ENCODE measurements around the gene TNRC6A. TPM values are rescaled to one million over a fixed set of nuclear protein-coding genes. Genes with fewer than 3 reads are reported as not detected.
A peak's percentile ranks its signal among the peaks of the same experiment; 100 is the strongest.
"Not testable (repeated sequence)": the region's sequence is repeated elsewhere in the genome, so short reads cannot be mapped to it uniquely, and the experiment has no call there.

The TNRC6A gene
- polyA plus RNA-seq (ENCODE audit: insufficient read length in 3 of 3): 10 to 100 TPM; 49.0 to 87.3 (median 82.9) TPM
- long read RNA-seq, donor 1, partial matches to known transcripts: 39 of 39 reads
- long read RNA-seq, donor 1, other reads (novel, unspliced or antisense): 0 of 39 reads
- long read RNA-seq, donor 2, partial matches to known transcripts: 14 of 16 reads
- long read RNA-seq, donor 2, other reads (novel, unspliced or antisense): 0 of 16 reads
- long read RNA-seq, donor 3, partial matches to known transcripts: 32 of 32 reads
- long read RNA-seq, donor 3, other reads (novel, unspliced or antisense): 0 of 32 reads
- long read RNA-seq, donor 4, partial matches to known transcripts: 41 of 43 reads
- long read RNA-seq, donor 4, other reads (novel, unspliced or antisense): 0 of 43 reads
- long read RNA-seq, donor 5: 0 reads
- long read RNA-seq, donor 6, partial matches to known transcripts: 14 of 16 reads
- long read RNA-seq, donor 6, other reads (novel, unspliced or antisense): 0 of 16 reads
- long read RNA-seq, donor 7, partial matches to known transcripts: 60 of 63 reads
- long read RNA-seq, donor 7, other reads (novel, unspliced or antisense): 0 of 63 reads
- long read RNA-seq, donor 8, partial matches to known transcripts: 22 of 24 reads
- long read RNA-seq, donor 8, other reads (novel, unspliced or antisense): 0 of 24 reads
- long read RNA-seq, donor 9, partial matches to known transcripts: 7 of 9 reads
- long read RNA-seq, donor 9, other reads (novel, unspliced or antisense): 0 of 9 reads
- long read RNA-seq, donor 10, partial matches to known transcripts: 63 of 66 reads
- long read RNA-seq, donor 10, other reads (novel, unspliced or antisense): 0 of 66 reads
- long read RNA-seq, donor 11: 0 reads
- long read RNA-seq, donor 12, partial matches to known transcripts: 16 of 20 reads
- long read RNA-seq, donor 12, other reads (novel, unspliced or antisense): 0 of 20 reads
- long read RNA-seq, donor 13, partial matches to known transcripts: 75 of 78 reads
- long read RNA-seq, donor 13, other reads (novel, unspliced or antisense): 0 of 78 reads
- long read RNA-seq, donor 14: 0 reads
- long read RNA-seq, donor 15: 0 reads
- long read RNA-seq, donor 16, partial matches to known transcripts: 11 of 11 reads
- long read RNA-seq, donor 16, other reads (novel, unspliced or antisense): 0 of 11 reads

DNA sequence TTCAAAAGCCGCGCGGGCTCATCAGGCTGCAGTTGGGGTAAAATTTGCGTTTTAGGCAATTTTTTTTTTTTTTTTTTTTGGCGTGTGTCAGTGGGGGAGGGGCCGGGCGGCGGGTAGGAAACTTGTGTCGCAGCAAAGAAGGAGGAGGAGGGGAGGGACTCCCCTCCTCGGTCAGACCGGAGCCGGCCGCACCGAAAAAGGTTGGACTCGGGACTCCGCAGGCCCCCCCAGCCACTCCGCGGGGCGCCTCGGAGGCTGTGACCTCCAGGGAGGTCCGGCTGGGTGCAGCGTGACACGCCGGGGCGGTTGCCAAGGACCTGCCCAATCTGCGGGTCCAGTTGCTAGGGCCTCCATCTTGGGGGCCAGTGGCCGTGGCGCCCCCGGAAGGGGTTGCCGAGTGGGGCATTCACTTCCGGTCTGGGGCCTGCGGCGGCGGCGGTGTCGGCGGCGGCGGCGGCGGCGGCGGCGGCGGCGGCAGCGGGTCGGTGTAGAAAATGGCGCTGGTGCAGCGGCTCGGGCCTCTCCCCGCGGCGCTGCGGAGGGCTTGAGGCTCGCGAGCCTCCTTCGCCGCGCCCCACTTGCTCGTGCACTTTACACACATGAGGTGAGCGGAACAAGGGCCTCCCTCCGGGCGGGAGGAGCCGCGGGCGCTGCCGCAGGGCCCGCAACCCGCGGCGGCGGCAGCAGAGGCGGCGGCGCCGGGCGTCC is at the start of gene TNRC6A:
Gene TNRC6A, plus strand, starts transcription at position 409 of the 708 bp plus-strand sequence. Its CDS starts 191 bp downstream, at position 600.
- DNase-seq: peak; percentile 87

DNA sequence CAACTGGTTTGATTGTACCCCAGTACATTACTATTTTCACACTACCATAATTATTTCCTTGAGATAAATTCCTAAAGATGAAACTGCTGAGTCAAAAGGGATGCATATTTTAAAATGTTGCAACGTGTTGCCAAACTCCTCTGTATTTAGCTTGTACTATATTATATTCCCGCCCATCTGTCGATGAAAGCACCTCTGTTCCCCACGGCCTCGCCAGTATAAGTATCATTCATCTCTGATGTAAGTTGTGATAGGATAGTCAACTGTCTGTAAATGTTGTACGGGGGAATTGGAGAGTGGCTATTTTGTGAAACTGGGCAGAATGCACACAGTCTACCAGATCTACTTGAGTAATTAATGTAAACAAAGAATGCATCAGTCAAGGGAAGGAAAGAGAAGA is 47.7 kb upstream of the TNRC6A start:
- no peak for DNase-seq

DNA sequence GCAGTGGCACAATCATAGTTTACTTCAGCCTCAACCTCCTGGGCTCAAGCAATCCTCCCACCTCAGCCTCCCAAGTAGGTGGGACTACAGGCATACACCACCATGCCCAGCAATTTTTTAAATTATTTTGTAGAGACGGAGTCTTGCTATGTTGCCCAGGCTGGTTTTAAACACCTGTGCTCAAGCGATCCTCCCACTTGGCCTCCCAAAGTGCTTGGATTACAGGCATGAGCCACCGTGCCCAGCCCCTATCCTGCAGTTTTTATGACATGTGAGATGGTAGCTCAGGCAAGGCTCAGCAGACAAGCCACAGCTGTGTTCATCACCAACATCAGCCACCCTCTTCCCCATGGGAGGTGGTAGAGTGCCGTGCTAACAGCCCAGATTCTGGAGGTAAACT is 46.2 kb upstream of the TNRC6A start:
- no peak for DNase-seq

DNA sequence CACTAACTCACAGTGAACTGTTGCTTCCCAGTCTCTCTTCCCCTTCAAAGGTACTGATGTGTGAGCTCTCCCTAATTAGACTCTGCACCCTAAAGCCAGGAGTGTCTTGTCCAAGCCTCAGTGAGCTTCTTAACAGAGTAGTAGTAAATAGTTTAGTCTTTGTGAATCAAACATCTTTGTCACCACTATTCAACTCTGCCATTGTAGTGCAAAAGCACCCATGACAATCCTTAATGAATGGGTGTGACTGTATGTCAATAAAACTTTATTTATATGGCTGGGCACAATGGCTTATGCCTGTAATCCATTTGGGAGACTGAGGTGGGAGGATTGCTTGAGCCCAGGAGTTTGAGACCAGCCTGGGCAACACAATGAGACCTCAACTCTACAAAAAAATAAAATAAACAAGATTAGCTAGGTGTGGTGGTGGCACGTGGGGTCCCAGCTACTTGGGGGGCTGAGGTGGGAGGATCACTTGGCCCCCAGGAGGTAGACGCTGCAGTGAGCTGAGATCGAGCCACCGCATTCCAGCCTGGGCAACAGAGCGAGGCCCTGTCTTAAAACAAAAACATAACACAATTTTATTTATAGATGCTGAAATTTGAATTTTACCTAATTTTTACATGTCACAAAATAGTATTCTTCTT is 45.5 kb upstream of the TNRC6A start:
- no peak for DNase-seq

DNA sequence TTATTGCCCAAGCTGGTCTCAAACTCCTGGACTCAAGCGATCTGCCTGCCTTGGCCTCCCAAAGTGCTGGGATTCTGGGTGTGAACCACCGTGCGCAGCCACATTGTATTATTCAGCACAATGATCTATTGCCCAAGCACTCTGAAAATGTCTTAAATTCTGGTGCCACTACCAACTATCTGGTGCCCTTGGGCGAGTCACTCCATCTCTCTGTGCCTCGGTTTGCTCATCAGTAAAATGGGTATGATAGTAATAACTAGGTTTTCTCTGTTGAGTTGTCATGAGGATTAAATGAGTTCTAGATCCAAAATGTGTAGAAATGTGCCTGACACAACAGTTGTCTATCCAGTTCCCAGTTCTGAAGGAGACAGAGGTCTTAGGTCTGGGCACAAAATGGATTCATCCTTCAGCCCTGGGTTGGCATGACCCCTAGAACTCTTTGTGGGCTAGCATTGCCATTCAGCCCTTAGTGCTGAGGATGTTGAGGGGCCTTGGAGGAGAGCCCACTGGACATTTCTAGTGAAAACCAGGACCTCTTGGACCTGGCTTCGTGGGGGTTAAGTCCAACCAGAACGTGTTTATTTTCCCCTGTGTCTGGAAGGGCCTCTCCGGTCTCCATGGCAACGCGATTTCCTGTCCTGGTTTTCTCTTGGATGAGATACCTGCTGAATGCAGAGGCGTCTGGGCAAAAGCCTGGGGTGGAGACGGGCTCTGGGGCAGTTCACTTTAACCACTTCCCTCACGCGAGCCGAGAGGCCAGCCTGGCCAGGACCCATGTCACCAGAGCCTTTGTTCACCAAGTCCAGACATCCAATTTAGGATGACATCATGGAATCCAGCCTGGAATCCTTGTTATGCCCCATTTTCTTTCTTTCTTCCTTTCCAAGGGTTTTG is 43.7 kb upstream of the TNRC6A start:
- DNase-seq: peak; percentile 68

DNA sequence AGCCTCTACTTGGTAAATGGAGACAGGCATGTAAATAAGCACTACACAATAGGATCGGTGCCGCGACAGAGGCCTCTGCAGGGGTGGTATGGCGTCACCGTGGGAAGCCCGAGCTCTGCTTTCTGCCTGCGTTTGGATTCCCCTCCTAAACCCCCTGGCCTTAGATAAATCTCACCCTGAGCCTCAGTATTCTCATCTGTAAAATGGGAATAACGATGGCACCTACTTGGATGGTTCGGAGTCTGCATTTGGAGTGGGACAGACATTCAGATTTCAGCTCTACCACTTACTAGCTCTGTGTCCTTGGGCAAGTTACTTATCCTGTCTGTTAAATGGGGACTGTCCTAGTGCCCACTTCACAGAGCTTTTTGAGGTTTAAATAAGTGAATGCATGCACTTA is 42.8 kb upstream of the TNRC6A start:
- no peak for DNase-seq

DNA sequence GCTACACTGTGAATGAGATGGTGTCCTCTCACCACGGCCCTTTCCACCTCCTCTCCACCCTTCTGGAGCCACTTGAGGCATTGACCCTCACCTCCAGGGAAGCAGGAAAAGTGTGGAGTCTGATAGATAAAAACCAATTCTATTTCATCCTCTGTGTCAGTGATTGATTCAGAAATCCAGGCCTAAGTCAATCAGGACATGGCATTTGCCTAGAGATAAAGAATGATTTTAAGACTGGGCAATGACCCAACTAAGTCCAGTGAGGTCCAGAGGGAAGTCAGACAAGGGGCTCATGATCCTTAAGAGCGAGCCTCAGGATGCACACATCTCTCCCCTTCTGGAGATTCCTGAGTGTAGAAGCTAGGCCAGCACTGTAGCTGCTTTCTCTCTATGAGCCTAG is 41.1 kb upstream of the TNRC6A start:
- no peak for DNase-seq

DNA sequence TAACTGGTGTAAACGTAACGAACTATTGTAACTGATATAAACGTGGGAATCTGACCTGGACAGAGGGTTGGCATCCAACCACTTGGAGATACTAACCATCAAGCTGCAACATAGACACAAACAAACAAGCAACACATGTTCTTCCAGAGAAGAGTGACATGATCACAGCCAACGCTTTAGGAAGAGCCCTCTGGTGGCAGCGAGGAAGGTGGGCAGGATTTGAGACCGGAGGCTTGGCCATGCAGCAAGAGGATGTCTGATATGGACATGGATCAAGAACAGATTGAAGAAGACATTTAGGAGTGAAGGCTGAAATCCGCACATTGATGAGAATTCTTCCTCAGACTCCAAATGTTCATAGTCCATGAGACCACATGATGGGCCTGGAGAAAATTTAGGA is 40.3 kb upstream of the TNRC6A start:
- DNase-seq: no peak

DNA sequence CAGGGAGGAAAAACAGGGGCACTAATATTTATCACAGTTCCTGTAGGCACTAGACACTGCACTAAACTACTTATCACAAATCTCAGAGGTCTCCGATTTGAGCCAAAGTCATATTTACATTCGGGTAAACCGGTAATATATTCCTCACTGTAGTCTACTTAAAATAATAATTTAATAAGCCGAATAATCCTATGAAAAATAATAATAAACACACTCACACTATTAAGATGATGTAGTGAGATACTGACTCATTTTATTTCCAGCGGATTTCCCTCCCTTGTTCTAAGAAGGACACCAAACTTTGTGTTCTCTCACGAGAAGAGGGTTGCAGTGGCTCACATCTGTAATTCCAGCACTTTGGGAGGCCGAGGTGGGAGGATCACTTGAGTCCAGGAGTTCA is 36.6 kb upstream of the TNRC6A start:
- no peak for DNase-seq

DNA sequence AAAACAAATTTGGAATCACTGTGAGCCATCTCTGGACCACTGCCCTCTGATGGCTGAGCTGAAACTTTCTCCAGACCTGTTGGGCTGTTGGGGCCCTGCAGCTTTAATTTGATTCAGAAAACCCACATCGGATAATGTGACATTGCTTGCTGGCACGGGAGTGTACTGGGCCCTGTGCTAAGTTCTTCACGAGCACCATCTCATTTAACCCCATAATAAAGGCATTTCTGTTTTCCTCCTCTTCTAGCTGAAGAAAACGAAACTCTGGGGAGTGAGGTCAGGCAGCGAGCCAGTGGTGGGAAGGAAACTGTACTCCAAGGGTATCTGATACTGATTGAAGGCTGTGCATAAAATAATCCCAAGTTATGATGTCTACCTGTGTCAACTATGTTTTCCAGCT is 34.5 kb upstream of the TNRC6A start:
- DNase-seq: no peak

DNA sequence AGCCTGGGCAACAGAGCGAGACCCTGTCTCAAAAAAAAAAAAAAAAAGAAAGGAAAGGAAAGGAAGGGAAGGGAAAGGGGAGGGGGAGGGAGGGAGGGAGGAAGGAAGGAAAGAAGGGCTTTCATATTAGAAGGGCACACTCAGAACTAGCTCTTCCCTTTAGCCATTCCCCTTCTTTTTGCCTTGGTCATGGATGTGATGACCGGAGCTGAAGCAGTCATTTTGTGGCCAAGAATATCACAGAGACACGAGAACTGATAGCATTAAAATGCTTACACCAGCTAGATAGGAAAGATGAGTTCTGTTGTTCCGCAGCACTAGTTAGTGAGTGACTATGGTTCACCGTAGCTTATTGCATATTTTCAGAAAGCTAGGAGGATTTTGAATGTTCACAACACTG is 32.8 kb upstream of the TNRC6A start:
- DNase-seq: no peak

DNA sequence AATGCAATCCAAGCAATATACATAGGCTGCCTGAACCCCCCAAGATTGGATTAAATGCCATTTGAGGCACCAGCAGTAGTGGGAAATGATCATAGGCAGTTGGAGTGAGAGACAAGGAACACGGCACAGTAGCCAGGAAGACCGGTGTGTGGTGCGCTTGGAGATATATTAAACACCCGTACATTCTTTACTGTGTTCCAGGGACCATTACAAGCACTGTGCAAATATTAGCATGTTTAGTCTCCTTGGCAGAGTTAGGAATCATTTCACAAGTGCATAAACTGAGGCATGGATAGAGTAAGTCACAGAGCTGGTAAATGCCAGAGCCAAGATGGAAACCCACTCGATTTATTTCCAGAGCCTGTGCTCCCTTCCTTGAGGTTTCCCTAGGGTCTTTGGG is 31.1 kb upstream of the TNRC6A start:
- DNase-seq: no peak

DNA sequence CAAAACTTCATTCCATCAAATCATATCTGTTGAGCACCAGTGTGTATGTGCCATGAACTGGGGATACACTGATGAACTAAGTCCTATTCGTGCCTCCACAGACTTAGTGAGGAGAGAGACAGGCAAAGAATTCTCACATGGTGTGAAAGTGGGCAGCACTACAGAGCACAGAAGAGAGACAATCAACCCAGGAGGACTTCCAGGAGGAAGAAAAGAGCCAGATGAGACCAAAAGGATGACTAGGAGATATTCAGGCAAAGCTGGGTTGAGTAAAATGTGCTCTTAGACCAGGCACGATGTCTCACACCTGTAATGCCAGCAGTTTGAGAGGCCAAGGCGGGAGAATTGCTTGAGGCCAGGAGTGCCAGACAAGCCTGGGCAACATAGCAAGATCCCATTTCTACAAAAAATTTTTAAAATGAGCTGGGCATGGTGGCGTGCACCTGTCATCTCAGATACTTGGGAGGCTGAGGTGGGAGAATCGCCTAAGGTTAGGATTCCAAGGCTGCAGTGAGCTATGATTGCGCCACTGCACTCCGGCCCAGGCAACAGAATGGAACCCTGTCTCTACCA is 30.2 kb upstream of the TNRC6A start:
- DNase-seq: no peak

DNA sequence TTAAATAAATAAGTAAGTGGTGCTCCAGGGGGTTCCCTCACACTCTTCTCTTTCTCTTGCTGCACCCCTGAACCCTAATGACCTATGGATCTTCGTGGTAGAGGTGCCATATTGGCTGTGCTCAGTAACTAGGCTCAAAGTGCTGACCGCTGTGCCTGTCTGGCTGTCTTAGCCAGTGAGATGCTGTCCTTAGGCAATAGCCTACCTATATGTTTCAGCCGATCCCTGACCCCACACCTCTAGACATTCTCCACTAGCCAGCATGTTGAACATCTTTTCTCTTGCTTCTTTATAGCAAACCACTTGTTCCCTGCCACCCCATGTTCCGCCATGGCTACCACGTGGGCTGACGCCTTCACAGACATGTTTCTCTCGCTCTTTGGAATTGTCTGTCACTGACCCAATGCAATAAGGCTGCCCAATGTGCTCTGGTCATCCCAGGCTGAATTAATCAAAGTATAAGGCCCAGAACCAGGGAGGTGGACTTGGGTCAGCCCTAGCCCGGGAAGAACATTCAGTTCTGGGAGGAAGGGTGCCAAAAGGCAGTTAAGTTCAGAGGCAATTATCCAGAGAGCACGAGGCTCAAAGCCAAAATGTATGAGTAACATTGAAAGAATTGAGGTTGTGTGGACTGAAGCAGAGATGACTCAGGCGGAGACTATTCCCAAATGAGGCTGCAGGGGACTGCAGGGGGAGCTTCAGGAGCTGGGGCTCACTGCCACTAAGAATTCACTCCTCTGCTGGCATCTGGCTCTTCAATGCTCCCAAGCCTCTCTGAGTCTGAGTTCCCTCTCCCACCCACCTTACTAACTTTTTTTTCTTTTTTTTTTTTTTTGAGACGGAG is 28.7 kb upstream of the TNRC6A start:
- no peak for DNase-seq

DNA sequence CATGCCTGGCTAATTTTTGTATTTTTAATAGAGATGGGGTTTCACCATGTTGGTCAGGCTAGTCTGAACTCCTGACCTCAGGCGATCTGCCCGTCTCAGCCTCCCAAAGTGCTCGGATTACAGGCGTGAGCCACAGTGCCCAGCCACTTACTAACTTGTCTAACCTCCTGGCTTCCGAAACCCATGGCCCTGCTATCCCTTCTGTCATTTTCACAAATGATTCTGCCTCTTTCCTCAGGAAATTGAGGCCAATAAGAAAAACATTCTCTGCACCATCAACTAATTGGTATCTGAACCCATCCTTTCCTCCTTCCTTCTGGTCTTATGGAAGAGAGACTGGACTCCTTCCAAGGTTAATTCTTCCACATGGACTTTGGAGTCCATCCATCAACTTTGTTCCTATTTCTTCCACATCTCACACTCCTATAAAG is 27.9 kb upstream of the TNRC6A start:
- no peak for DNase-seq

DNA sequence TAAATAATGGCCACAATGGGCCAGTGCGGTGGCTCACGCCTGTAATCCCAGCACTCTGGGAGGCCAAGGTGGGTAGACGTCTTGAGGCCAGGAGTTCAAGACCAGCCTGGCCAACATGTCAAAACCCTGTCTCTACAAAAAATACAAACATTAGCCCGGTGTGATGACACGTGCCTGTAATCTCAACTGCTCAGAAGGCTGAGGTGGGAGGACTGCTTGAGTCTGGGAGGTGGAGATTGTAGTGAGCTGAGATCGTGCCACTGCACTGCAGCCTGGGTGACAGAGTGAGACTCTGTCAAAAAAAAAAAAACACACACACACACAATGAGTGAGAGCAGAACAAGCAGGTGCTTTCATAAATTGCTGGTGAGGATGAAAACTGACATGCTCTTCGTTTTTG is 21.7 kb upstream of the TNRC6A start:
- not testable (repeated sequence) for DNase-seq

DNA sequence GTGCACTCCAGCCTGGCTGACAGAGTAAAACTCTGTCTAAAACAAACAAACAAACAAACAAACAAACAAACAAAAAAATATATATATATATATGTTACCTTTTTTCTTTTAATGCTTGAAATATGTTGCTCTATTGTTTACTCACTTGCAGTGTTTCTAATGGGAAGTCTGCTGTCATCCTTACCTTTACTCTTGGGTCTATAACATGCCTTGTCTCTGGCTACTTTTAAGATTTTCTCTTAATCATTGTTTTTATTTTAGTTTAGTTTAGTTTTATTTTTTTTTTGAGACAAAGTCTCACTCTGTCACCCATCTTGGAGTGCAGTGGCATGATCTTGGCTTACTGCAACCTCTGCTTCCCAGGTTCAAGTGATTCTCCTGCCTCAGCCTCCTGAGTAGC is 16.1 kb upstream of the TNRC6A start:
- no peak for DNase-seq

DNA sequence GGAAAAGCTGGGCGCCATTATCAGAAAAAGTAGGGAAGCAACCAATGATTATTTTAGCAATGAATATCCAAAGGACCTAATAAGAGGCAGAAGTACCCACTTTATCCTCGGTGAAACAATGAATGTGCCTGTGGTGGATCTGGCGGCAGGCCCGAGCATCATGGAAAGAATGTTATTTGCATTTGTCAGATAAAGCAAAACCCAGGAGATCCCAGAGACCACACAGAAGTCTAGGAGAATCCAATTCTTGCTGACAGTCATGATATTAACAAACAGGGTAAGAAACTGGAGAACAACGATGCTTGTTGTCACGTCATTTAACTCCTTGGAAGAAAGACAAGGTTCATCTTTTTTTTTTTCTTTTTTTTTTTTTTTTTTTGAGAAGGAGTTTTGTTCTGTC is 12.0 kb upstream of the TNRC6A start:
- no peak for DNase-seq
